Measurements from ENCODE around the gene DMRT3. TPM values are rescaled to one million over a fixed set of nuclear protein-coding genes. Genes with fewer than 3 reads are reported as not detected.
A peak's percentile ranks its signal among the peaks of the same experiment; 100 is the strongest.

The DMRT3 gene
- total and polyA plus RNA-seq, 9 of the 15 experiments (the other 6 are each of a cell fraction or from before 2014, with no cell fraction given) = not detected

GRCh38 chr9:929719-930118 is 46.7 kb upstream of the DMRT3 start:
- no peaks in the 10 kb centered on the region for H3K9me1 ChIP-seq (ENCODE audit: control insufficient read depth, insufficient read depth, low read length)
- no peak overlapping the region for H3K4me3 ChIP-seq
- no peak for DNase-seq (ENCODE audit: extremely low read depth in 1 of 4, low spot score in 3 of 4)
- POLR2A ChIA-PET = no interaction called here
- no peaks in the 10 kb centered on the region for H3K4me1 ChIP-seq (replicated peaks in 1 of 2; ENCODE audit: control insufficient read depth in 2 of 2, insufficient read depth in 2 of 2, low read length in 2 of 2)
- no peak overlapping the region for H2AFZ ChIP-seq (ENCODE audit: low read depth, low read length)
- no peaks in the 10 kb centered on the region for H3K79me2 ChIP-seq (ENCODE audit: control insufficient read depth, insufficient read depth, low read length)
- TF ChIP-seq MAFG (tag; conservative IDR thresholded peaks at IDR 0.05) (0 out of 2 replicates have a peak, but pooled peaks have one; percentile 10), PRMT5 (CRISPR knock-in tag; IDR thresholded peaks at IDR 0.05) (no peak)
- no peak overlapping the region for H3K9ac ChIP-seq (ENCODE audit: insufficient read depth in 1 of 2, low read depth in 2 of 2, low read length in 2 of 2)
- H4K20me1 ChIP-seq (replicated peaks; ENCODE audit: control insufficient read depth, insufficient read depth, low read length) = no peaks in the 10 kb centered on the region
- BruUV-seq (replicated peaks) = no TSS peak
- no peak overlapping the region for H3K27ac ChIP-seq (ENCODE audit: extremely low read depth, low read depth, low read length)
- intact Hi-C loops (cut with micrococcal nuclease) = no loop called here
- CTCF ChIA-PET (ENCODE audit: low intra/inter-chr PET ratio) = interaction anchor here (0.7 kb wide), 1 partner anchor 39 kb away, joined by 3 read pairs; no protein-coding TSS in a partner anchor
- 0% methylated on average over 4 of the region's 4 CpGs for WGBS (ENCODE audit: insufficient coverage, low coverage, missing lambda C conversion rate)
- ATAC-seq = no peak
- in situ Hi-C loops (cut with MboI) = no loop called here
- H3K27me3 ChIP-seq (ENCODE audit: control insufficient read depth in 2 of 2, insufficient read depth in 2 of 2, low read length in 2 of 2) = no peaks in the 10 kb centered on the region
- FAIRE-seq = no peak
- H3K4me2 ChIP-seq (ENCODE audit: insufficient read depth, low read length) = no peak overlapping the region
- H3K9me3 ChIP-seq (replicated peaks; ENCODE audit: control insufficient read depth, insufficient read depth, low read depth, low read length) = no peaks in the 10 kb centered on the region
- no peaks in the 10 kb centered on the region for H3K36me3 ChIP-seq (ENCODE audit: control insufficient read depth, insufficient read depth, low read length)

DNA sequence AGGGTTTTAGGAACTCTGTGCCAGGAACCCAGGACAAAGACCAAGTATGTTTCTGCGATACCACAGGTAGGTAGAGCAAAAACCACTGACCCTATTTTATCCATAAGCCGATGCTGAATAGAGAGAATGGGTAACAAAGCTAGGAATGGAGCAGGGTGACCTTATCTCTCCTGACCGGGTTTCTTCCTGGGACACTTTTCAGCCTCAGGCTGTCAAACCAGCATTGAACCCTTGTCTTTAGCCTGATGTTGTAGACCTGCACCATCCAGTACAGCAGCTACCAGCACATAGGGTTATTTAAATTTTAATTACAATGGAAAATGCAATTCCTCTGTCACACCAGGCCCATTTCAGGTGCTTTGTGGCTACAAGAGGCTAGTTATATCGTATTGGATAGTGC is 43.1 kb upstream of the DMRT3 start:
- no peaks in the 10 kb centered on the region for H3K36me3 ChIP-seq (ENCODE audit: control insufficient read depth, insufficient read depth, low read length)
- H2AFZ ChIP-seq (ENCODE audit: low read depth, low read length) = no peak overlapping the region
- no peaks in the 10 kb centered on the region for H3K9me1 ChIP-seq (ENCODE audit: control insufficient read depth, insufficient read depth, low read length)
- FAIRE-seq (no peak), ATAC-seq (no peak), DNase-seq (ENCODE audit: extremely low read depth in 1 of 4, low spot score in 3 of 4) (no peak)
- CTCF ChIA-PET (ENCODE audit: low intra/inter-chr PET ratio) = no interaction called here
- BruUV-seq (replicated peaks) = no TSS peak
- POLR2A ChIA-PET = no interaction called here
- no peaks in the 10 kb centered on the region for H3K4me1 ChIP-seq (replicated peaks in 1 of 2; ENCODE audit: control insufficient read depth in 2 of 2, insufficient read depth in 2 of 2, low read length in 2 of 2)
- in situ Hi-C loops (cut with MboI) (no loop called here), intact Hi-C loops (cut with micrococcal nuclease) (no loop called here)
- no peak for TF ChIP-seq CC2D1A (IDR thresholded peaks at IDR 0.05)
- TF ChIP-seq POU5F1 (IDR thresholded peaks at IDR 0.05; ENCODE audit: borderline replicate concordance, low read depth, low read length, partially characterized antibody) = no peak
- no peak for TF ChIP-seq U2AF2 (optimal IDR thresholded peaks at IDR 0.05; ENCODE audit: low read depth, low read length)
- TF ChIP-seq MCM5 (IDR thresholded peaks at IDR 0.05; ENCODE audit: low read depth) = no peak
- TF ChIP-seq CSDE1 (IDR thresholded peaks at IDR 0.05) = no peak
- no peak for TF ChIP-seq MTA2 (IDR thresholded peaks at IDR 0.05; ENCODE audit: low read depth)
- no peak for TF ChIP-seq ZFPM2 (CRISPR knock-in tag; IDR thresholded peaks at IDR 0.05)
- no peak for TF ChIP-seq KLF16 (IDR thresholded peaks at IDR 0.05)
- TF ChIP-seq KLF10 (CRISPR knock-in tag; IDR thresholded peaks at IDR 0.05) = no peak
- TF ChIP-seq, protein P1, sequence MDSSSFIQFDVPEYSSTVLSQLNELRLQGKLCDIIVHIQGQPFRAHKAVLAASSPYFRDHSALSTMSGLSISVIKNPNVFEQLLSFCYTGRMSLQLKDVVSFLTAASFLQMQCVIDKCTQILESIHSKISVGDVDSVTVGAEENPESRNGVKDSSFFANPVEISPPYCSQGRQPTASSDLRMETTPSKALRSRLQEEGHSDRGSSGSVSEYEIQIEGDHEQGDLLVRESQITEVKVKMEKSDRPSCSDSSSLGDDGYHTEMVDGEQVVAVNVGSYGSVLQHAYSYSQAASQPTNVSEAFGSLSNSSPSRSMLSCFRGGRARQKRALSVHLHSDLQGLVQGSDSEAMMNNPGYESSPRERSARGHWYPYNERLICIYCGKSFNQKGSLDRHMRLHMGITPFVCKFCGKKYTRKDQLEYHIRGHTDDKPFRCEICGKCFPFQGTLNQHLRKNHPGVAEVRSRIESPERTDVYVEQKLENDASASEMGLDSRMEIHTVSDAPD (CRISPR knock-in tag; IDR thresholded peaks at IDR 0.05) = no peak
- no peak for TF ChIP-seq HNRNPL (IDR thresholded peaks at IDR 0.05; ENCODE audit: low read depth, low read length)
- TF ChIP-seq ZEB2 (IDR thresholded peaks at IDR 0.05) = no peak
- TF ChIP-seq HNRNPLL (IDR thresholded peaks at IDR 0.05; ENCODE audit: low read depth, low read length, poor library complexity, severe bottlenecking) = no peak
- 0% methylated on average over 4 of the region's 4 CpGs for WGBS (ENCODE audit: insufficient coverage, low coverage, missing lambda C conversion rate)
- H3K4me2 ChIP-seq (ENCODE audit: insufficient read depth, low read length) = no peak overlapping the region
- H4K20me1 ChIP-seq (replicated peaks; ENCODE audit: control insufficient read depth, insufficient read depth, low read length) = no peaks in the 10 kb centered on the region
- H3K9me3 ChIP-seq (replicated peaks; ENCODE audit: control insufficient read depth, insufficient read depth, low read depth, low read length) = no peaks in the 10 kb centered on the region
- H3K27ac ChIP-seq (ENCODE audit: extremely low read depth, low read depth, low read length) = no peak overlapping the region
- no peaks in the 10 kb centered on the region for H3K27me3 ChIP-seq (ENCODE audit: control insufficient read depth in 2 of 2, insufficient read depth in 2 of 2, low read length in 2 of 2)
- H3K79me2 ChIP-seq (ENCODE audit: control insufficient read depth, insufficient read depth, low read length) = no peaks in the 10 kb centered on the region
- H3K9ac ChIP-seq (ENCODE audit: insufficient read depth in 1 of 2, low read depth in 2 of 2, low read length in 2 of 2) = no peak overlapping the region
- no peak overlapping the region for H3K4me3 ChIP-seq

Measured in K562 (cell line).